Gastroesophageal sphincter (tissue), 3 donors: ENCODE results near the gene OBSCN.

Experiments used
- CTCF ChIP-seq, 4 experiments: fragments of 200-600 bp in 2 of 4; fragments of 450-650 bp in 2 of 4; sonication (generic) in 1 of 4; IDR thresholded peaks; one replicate each; pipeline ENCODE4 v1.5.1; 2017 to 2019; ENCODE audit warnings: antibody characterized with exemption in 4 of 4, mild to moderate bottlenecking in 2 of 4, moderate library complexity in 2 of 4
- EP300 ChIP-seq: sonication (generic); formaldehyde crosslinking; IDR thresholded peaks from one replicate; pipeline ENCODE4 v1.6.1; 2017; ENCODE audit warnings: antibody characterized with exemption, mild to moderate bottlenecking
- POLR2A ChIP-seq, 2 donors: fragments of 450-650 bp; IDR thresholded peaks; one replicate each; pipeline ENCODE4 v1.6.1; 2017; ENCODE audit warnings: antibody characterized with exemption in 2 of 2, mild to moderate bottlenecking in 2 of 2, moderate library complexity in 1 of 2
- POLR2AphosphoS5 ChIP-seq: sonication (generic); formaldehyde crosslinking; IDR thresholded peaks from one replicate; pipeline ENCODE4 v1.6.1; 2017; ENCODE audit warnings: antibody characterized with exemption

GRCh38 chr1:228206582-228207351 lies 1.1 kb upstream of the OBSCN start:
- TF ChIP-seq CTCF (IDR thresholded peaks at IDR 0.05) (no peak), POLR2A (IDR thresholded peaks at IDR 0.05) (no peak), EP300 (no peak), POLR2AphosphoS5 (no peak)
